HEK293T (cell line): ENCODE results near the gene PCDH17.
A peak's percentile ranks its signal among the peaks of the same experiment; 100 is the strongest.

Experiments
- CTCF ChIA-PET: fragments of 350-600 bp; formaldehyde crosslinking; extraction: SDS; loops from one replicate; lab custom pipeline; 2021; ENCODE audit warnings: antibody characterized with exemption, inconsistent platforms; lab: Yijun Ruan, JAX
- POLR2A ChIA-PET: fragments of 350-600 bp; formaldehyde crosslinking; extraction: SDS; loops from one replicate; lab custom pipeline; 2020; ENCODE audit warnings: antibody characterized with exemption, inconsistent platforms; lab: Yijun Ruan, JAX
- DNase-seq: peaks from one replicate; pipeline ENCODE4 v3.0.0; 2012; ENCODE audit warnings: mixed read lengths; ENCODE audit errors: extremely low spot score
- ARNT ChIP-seq: fragments of 450-650 bp; IDR thresholded peaks from 2 replicates; pipeline ENCODE4 v1.6.1; 2017; ENCODE audit warnings: mild to moderate bottlenecking
- BHLHE40 ChIP-seq: fragments of 450-650 bp; IDR thresholded peaks from 2 replicates; pipeline ENCODE4 v1.6.1; 2016; ENCODE audit warnings: mild to moderate bottlenecking, moderate library complexity, borderline replicate concordance
- CTBP1 ChIP-seq: fragments of 450-650 bp; IDR thresholded peaks from 2 replicates; pipeline ENCODE4 v1.6.1; 2016; ENCODE audit warnings: borderline replicate concordance
- ELF4 ChIP-seq: fragments of 450-650 bp; IDR thresholded peaks from 2 replicates; pipeline ENCODE4 v1.6.1; 2017; ENCODE audit warnings: antibody characterized with exemption
- FOXA1 ChIP-seq: fragments of 450-650 bp; IDR thresholded peaks from 2 replicates; pipeline ENCODE4 v1.6.1; 2016; ENCODE audit warnings: mild to moderate bottlenecking
- FOXK2 ChIP-seq: fragments of 450-650 bp; IDR thresholded peaks from 2 replicates; pipeline ENCODE4 v1.6.1; 2016; ENCODE audit warnings: mild to moderate bottlenecking
- FOXM1 ChIP-seq: fragments of 450-650 bp; IDR thresholded peaks from 2 replicates; pipeline ENCODE4 v1.6.1; 2017; ENCODE audit warnings: mild to moderate bottlenecking, borderline replicate concordance
- HDGF ChIP-seq: fragments of 450-650 bp; IDR thresholded peaks from 2 replicates; pipeline ENCODE4 v1.6.1; 2017; ENCODE audit warnings: antibody characterized with exemption, borderline replicate concordance
- L3MBTL2 ChIP-seq: fragments of 450-650 bp; conservative IDR thresholded peaks from 2 replicates; pipeline ENCODE4 v1.6.1; 2016; ENCODE audit warnings: mild to moderate bottlenecking
- LEF1 ChIP-seq: fragments of 450-650 bp; IDR thresholded peaks from 2 replicates; pipeline ENCODE4 v1.6.1; 2017; ENCODE audit warnings: mild to moderate bottlenecking, borderline replicate concordance
- NFRKB ChIP-seq: fragments of 450-650 bp; IDR thresholded peaks from 2 replicates; pipeline ENCODE4 v1.6.1; 2016; ENCODE audit warnings: mild to moderate bottlenecking, moderate library complexity
- PKNOX1 ChIP-seq: fragments of 450-650 bp; IDR thresholded peaks from 2 replicates; pipeline ENCODE4 v1.6.1; 2016
- SP1 ChIP-seq: fragments of 450-650 bp; IDR thresholded peaks from 2 replicates; pipeline ENCODE4 v1.6.1; 2017
- SUZ12 ChIP-seq: fragments of 450-650 bp; IDR thresholded peaks from 2 replicates; pipeline ENCODE4 v1.6.1; 2016; ENCODE audit warnings: mild to moderate bottlenecking
- TARDBP ChIP-seq: fragments of 450-650 bp; IDR thresholded peaks from 2 replicates; pipeline ENCODE4 v1.6.1; 2016
- ZNF384 ChIP-seq: fragments of 450-650 bp; IDR thresholded peaks from 2 replicates; pipeline ENCODE4 v1.6.1; 2016

PCDH17 gene

GRCh38 chr13:57629821-57630235 is 1.7 kb upstream of the PCDH17 start:
- ChIA-PET CTCF (interaction anchor here (0.7 kb wide), 1 partner anchor 20 kb away, joined by 5 read pairs; no protein-coding TSS in a partner anchor), POLR2A (no interaction called here)
- peak; percentile 89 for DNase-seq
- TF ChIP-seq ARNT (no peak), FOXM1 (no peak), ELF4 (peak; percentile 54), TARDBP (no peak), PKNOX1 (peak; percentile 70), L3MBTL2 (no peak)

GRCh38 chr13:57630661-57631595 is 616 bp upstream of the PCDH17 start:
- peak; percentile 15 for DNase-seq
- CTCF ChIA-PET, result no interaction called here
- POLR2A ChIA-PET, result no interaction called here
- TF ChIP-seq TARDBP (no peak), FOXK2 (no peak), PKNOX1 (0 out of 2 replicates have a peak, but pooled peaks have one; percentile 10), SUZ12 (no peak), ARNT (no peak), LEF1 (no peak), FOXA1 (no peak)

- ChIA-PET POLR2A (no interaction called here), CTCF (no interaction called here)
- DNase-seq, result no peak
- TF ChIP-seq CTBP1 (no peak), BHLHE40 (no peak), FOXM1 (no peak), FOXK2 (no peak), PKNOX1 (no peak), ZNF384 (no peak), SUZ12 (no peak), SP1 (no peak), ELF4 (no peak), FOXA1 (no peak), LEF1 (no peak), L3MBTL2 (no peak), ARNT (no peak)
Observed at GRCh38 chr13:57632276-57633140, 964 bp downstream of the PCDH17 start.

- TF ChIP-seq SP1, result no peak
- TF ChIP-seq HDGF, result no peak
- TF ChIP-seq ARNT, result no peak
- no peak for TF ChIP-seq SUZ12
- TF ChIP-seq ELF4, result no peak
- no peak for TF ChIP-seq ZNF384
- no peak for TF ChIP-seq L3MBTL2
- no peak for TF ChIP-seq PKNOX1
- TF ChIP-seq NFRKB, result no peak
- no peak for TF ChIP-seq TARDBP
- TF ChIP-seq FOXM1, result no peak
- no peak for TF ChIP-seq BHLHE40
- TF ChIP-seq FOXA1, result no peak
- ChIA-PET POLR2A (no interaction called here), CTCF (no interaction called here)
- no peak for DNase-seq
Observed at GRCh38 chr13:57633141-57633949, 1.8 kb downstream of the PCDH17 start.
